PFSK-1 (cell line): ENCODE results near the gene UHMK1. TPM values are rescaled to one million over a fixed set of nuclear protein-coding genes. Genes with fewer than 3 reads are reported as not detected.

Source experiments
- FOXP2 ChIP-seq: optimal IDR thresholded peaks from 2 replicates; pipeline ENCODE3; 2011; ENCODE audit warnings: borderline replicate concordance, control low read depth, inconsistent platforms; ENCODE audit not compliant: insufficient read depth; ENCODE audit errors: extremely low read length, extremely low read depth
- POLR2AphosphoS5 ChIP-seq: IDR thresholded peaks from 2 replicates; pipeline ENCODE4 v1.6.1; 2012; ENCODE audit warnings: low read depth, mild to moderate bottlenecking, control low read depth, low read length, moderate library complexity
- REST ChIP-seq, 2 experiments: IDR thresholded peaks; 2 replicates each; pipeline versions ENCODE4 v1.6.1 to v1.8.0; 2011 to 2012; ENCODE audit warnings: low read depth in 2 of 2, low read length in 2 of 2, control low read depth in 1 of 2, inconsistent platforms in 1 of 2, mild to moderate bottlenecking in 1 of 2, moderate library complexity in 1 of 2; ENCODE audit not compliant: insufficient read depth in 1 of 2
- SIN3A ChIP-seq: IDR thresholded peaks from 2 replicates; pipeline ENCODE4 v1.6.1; 2012; ENCODE audit warnings: mild to moderate bottlenecking, low read length, moderate library complexity, borderline replicate concordance; ENCODE audit not compliant: insufficient read depth
- TAF1 ChIP-seq: IDR thresholded peaks from 2 replicates; pipeline ENCODE4 v1.6.1; 2012; ENCODE audit warnings: low read length, control low read depth, borderline replicate concordance; ENCODE audit not compliant: insufficient read depth
- polyA plus RNA-seq: library from polyadenylated mRNA; unstranded; fragments of >200 nt; gene quantifications from one replicate; pipeline ENCODE4 v1.2.1, GENCODE V29; 2012; ENCODE audit warnings: low read depth, missing spikeins; ENCODE audit not compliant: insufficient read length

Gene UHMK1
- 5.2 TPM for polyA plus RNA-seq

- TF ChIP-seq FOXP2, result no peak
- 0 out of 2 replicates have a peak, but pooled peaks have one; percentile 1 for TF ChIP-seq SIN3A
- peak; percentile 86 for TF ChIP-seq POLR2AphosphoS5
- peak; percentile 98 for TF ChIP-seq TAF1
- peak in 1 of 2 experiments; percentile 44; a peak in 1 of 4 replicates for TF ChIP-seq REST (IDR thresholded peaks at IDR 0.05; ENCODE audit: insufficient read depth in 1 of 2, low read depth in 2 of 2, low read length in 2 of 2)
Measured at GRCh38 chr1:162497723-162498495, at the start of gene UHMK1. UHMK1 (plus strand) TSS chr1:162497818; CDS start chr1:162498001, 183 bp downstream.

GRCh38 chr1:162456323-162456722 lies 41.3 kb upstream of the UHMK1 start:
- TF ChIP-seq POLR2AphosphoS5 (no peak), TAF1 (no peak), SIN3A (no peak), FOXP2 (no peak), REST (IDR thresholded peaks at IDR 0.05; ENCODE audit: insufficient read depth in 1 of 2, low read depth in 2 of 2, low read length in 2 of 2) (no peak)

- no peak for TF ChIP-seq POLR2AphosphoS5
- no peak for TF ChIP-seq TAF1
- TF ChIP-seq REST (IDR thresholded peaks at IDR 0.05; ENCODE audit: insufficient read depth in 1 of 2, low read depth in 2 of 2, low read length in 2 of 2), result no peak
- TF ChIP-seq SIN3A, result no peak
- TF ChIP-seq FOXP2, result no peak
Measured at GRCh38 chr1:162458236-162458635, 39.4 kb upstream of the UHMK1 start.

- no peak for TF ChIP-seq TAF1
- no peak for TF ChIP-seq REST (IDR thresholded peaks at IDR 0.05; ENCODE audit: insufficient read depth in 1 of 2, low read depth in 2 of 2, low read length in 2 of 2)
- no peak for TF ChIP-seq SIN3A
- no peak for TF ChIP-seq POLR2AphosphoS5
- no peak for TF ChIP-seq FOXP2
Measured at GRCh38 chr1:162463021-162463420, 34.6 kb upstream of the UHMK1 start.
